HK-2 (cell line): Measurements from ENCODE around the gene ST3GAL6.

Experiments used
- DNase-seq: peaks from one replicate; pipeline ENCODE4 v3.0.0-alpha.2; 2018; ENCODE audit not compliant: unreplicated experiment

The ST3GAL6 gene

GRCh38 chr3:98776140-98776493 lies 13.0 kb downstream of the ST3GAL6 start:
- no peak for DNase-seq

DNA sequence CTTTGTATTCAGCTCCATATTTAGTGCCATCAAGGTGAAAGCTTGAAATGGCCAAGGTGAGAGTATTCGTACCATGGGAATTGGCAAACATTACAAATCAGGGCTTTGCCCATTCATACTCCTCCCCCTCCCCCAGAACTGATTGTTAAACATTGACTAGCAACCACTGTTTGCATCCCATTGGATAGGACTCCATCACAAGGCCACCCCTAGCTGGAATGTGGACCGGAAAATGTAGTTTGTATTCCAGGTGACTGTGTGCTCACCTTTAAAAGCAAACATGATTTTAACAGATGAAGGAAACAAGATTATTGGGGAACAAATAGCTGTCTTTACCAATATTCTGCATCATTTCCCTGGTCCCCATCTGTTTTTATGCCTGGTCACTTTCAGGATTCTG lies 14.1 kb downstream of the ST3GAL6 start:
- DNase-seq = no peak

GRCh38 chr3:98777801-98778220 lies 14.7 kb downstream of the ST3GAL6 start:
- DNase-seq = no peak

DNA sequence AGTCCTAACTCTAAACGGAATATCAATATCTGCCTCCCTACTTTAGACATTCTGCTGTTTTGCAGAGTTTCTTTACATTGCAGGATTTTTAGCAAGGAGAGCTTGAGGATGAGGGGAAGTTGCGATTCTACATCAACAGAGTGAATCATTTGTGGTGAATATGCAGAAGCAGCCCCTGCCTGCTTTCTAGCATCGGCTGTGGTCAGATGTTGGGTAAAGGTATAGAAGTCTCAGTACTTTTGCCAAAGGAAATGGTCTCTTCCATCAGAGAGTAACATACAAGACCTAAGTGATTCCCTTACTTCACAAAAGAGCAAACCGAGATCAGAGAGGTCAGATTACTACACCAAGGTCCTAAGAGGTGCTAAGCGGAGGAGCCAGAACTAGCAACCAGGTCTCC lies 15.2 kb downstream of the ST3GAL6 start:
- DNase-seq = no peak

GRCh38 chr3:98778852-98779413 lies 15.8 kb downstream of the ST3GAL6 start:
- peak; percentile 48 for DNase-seq

GRCh38 chr3:98779541-98780335 lies 16.6 kb downstream of the ST3GAL6 start:
- no peak for DNase-seq

DNA sequence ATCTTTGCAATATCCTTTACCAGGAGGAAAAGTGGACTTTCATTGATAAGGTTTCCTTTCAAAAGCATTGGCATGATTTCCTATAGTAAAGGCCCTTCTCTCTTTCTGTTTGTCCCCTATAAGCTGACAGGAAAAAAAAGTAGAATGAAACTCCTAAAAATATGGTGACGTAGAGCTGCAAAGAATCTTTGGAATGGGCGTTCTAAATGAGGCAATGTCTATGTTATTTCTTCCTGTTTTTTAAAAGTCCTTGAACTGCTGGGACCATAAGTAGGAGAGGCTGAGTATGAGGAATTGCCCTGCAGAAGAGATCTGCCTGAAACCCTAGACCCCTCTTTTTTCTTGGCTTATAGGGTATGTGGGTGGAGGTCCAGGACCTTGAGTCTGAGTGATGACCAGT lies 17.2 kb downstream of the ST3GAL6 start:
- DNase-seq = no peak

GRCh38 chr3:98782824-98783500 lies 19.8 kb downstream of the ST3GAL6 start:
- DNase-seq = peak; percentile 65

GRCh38 chr3:98784042-98784441 lies 20.9 kb downstream of the ST3GAL6 start:
- DNase-seq = no peak

GRCh38 chr3:98784666-98785600 lies 21.8 kb downstream of the ST3GAL6 start:
- no peak for DNase-seq

GRCh38 chr3:98786364-98787006 lies 23.3 kb downstream of the ST3GAL6 start:
- no peak for DNase-seq

DNA sequence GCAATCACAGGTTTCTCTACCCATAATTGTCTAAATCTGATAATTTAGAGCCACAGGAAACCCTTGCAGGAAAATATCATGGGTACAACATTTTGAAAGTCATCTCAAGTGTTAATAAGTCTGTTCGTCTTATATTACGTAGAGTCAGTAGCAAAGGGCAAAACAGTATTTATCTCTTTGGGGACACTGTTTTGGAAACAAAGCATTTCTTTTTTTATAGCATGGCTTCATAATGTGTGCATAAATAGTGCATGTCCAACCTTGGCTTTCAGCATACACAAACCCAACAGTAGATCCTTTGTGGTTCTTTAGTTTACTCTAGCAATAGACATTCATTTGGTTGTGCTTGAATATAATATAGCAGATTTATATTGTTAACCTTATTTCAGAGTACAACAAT lies 24.0 kb downstream of the ST3GAL6 start:
- no peak for DNase-seq

DNA sequence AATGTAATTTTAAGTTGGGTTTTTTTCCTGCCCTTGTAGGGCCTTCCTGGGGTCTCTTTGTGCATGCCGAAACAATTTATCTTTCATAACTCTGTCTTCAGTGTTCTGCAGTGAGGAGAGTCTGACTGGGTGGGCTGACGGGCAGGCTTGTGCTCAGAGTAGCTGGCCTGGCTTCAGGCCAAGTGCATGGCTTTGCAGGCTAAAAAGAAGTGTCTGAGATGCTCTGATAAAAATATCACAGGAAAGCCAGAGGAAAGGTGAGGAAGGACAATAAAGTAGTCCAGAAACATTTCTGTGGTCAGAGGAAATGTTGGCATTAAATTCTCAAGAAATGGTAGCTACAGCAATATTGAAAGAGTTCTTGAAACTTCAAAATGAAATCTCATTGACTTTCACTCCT lies 25.5 kb downstream of the ST3GAL6 start:
- DNase-seq = no peak

DNA sequence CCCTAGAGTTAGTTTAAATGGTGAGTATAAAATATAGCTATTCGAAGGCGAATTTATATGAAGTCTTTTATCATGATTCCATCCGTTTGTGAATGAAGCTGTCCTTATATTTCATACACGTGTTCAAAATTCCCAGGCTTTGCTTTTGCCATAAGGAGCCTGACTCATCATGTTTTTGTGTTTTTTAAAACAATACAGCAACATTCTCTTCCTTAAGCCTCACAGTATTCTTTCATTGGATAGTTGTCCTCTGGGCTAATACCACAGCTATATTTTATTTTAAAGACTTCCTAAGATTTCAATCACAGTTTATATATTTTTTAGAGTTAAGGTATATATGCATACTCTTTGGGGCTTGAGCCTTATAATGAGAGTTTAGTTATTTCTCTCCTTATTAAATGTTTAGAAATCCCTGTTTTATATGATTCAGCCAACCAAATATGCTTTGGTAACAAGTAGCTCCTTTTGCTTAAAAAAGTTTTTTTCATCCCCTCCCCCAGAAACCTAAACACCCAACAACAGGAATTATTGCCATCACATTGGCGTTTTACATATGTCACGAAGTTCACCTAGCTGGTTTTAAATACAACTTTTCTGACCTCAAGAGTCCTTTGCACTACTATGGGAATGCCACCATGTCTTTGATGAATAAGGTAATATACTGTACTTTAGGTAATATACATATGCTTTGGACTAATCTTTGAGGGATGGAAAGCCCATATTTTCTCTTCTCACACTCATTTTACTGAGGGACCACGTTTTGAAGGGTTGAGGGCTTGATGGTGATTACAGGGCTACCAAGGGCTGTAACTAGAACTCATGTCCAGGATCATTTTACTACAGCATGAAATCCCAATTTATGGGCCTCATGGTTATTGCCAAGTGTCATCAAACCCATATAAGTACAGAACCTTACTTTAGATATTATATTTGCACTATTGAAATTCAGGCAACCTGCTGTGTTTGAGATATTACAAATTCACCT lies 28.5 kb downstream of the ST3GAL6 start:
- DNase-seq = no peak

DNA sequence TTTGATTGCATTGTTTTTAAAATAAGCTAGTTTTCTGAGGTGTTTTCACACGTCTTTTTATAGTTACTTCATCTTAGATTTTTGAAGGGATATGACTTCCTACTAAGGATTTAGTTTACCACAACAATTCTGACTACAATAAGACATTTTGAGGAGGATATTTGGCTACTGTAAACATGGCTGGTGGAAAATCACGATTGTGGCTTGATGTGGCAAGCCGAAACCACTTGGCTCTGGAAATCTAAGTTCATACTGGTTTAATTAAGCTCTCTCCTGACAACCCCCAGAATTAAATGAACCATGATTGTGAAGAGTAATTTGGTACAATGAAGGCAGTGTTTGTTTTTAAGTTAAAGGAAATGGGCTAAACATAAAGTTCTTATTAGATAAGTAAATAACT lies 30.8 kb downstream of the ST3GAL6 start:
- no peak for DNase-seq

DNA sequence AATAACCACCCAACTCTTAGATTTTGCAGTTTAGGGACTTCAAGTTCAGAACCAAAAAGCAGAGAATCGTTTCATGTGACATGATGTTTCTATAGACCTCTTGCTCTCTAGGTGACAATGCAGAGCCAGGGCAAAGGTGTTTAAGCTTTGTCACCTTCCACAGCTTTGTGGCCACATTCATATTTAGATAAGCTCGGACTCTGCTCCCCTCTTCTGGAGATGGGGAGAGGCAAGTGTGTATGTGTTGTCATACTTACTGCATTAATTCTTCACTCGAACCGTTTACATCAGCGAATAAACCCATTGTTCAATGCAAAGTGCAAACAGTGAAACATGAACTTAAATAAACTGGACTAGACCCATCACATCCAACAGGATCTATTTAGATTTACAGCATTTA lies 33.2 kb downstream of the ST3GAL6 start:
- no peak for DNase-seq

- DNase-seq = no peak
Measured at GRCh38 chr3:98797905-98798304, 34.8 kb downstream of the ST3GAL6 start.

DNA sequence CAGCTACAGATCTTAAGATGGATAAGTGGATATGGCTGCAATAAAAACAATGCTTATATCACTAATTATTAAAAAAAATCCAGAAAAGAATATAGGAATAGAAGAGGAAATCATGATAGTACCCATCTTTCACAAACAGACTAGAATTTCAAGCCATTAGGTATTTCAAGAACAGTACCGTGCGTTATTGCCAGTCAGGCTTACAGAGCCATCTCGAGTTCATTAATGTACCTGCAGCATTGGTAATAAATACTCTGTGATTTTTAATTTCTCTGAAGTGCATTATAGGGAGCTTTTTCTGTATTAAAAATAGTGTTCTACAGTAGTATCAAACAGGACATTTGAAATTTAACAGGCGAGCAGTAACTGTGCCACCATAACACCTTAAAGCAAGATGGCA lies 35.7 kb downstream of the ST3GAL6 start:
- no peak for DNase-seq

DNA sequence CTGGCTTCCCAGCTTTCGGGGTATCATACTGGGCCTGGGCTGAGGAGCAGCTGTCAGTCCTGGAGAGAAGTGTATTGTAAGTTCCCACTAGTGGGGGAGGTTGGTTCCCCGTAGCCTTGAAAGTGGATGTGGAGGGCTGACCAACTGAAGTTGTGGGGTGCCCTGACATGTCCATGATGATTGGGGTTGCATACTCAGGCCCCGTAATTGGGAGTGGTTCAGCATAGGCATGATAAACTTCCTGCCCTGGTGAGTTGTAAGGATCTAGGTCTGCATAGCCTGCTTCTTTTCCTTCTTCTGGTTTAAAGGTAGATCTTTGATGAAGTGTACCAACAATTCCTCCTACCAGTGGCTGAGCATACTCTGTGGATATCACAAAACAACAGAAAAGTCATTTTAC lies 36.3 kb downstream of the ST3GAL6 start:
- no peak for DNase-seq

DNA sequence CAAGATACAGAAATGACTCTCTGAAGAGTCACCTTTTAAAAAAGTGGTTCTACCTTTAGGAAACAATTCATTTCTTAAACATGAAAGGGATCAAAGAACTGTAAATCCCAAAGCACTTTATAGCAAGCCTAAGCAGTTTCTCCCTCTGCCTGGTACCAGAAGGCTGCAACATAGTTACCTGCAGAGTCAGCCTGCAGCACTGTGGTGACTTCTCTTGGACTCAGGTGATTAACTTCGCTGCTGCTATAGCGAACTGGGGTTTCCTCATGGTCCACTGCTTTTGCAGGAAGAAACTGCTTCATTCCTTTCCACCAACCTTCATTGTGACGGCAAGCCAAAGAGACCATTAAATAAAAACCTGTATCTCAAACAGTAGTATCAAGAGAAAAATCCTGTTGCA lies 37.3 kb downstream of the ST3GAL6 start:
- no peak for DNase-seq
